Activated CD4-positive, CD25-positive, alpha-beta regulatory T cell (primary cell): ENCODE results near the gene UGGT1.

Source experiments
- DNase-seq, 4 experiments: peaks; one replicate each; lab custom pipeline; 2025; lab: John Stamatoyannopoulos, UW

UGGT1 gene

GRCh38 chr2:128105072-128105471, 14.1 kb downstream of the UGGT1 start:
- no peak for DNase-seq

- DNase-seq, result no peak
These were observed 17.2 kb downstream of the UGGT1 start for GRCh38 chr2:128108166-128108565.

GRCh38 chr2:128109243-128109642, 18.2 kb downstream of the UGGT1 start:
- DNase-seq, result no peak

GRCh38 chr2:128115921-128116623, 25.1 kb downstream of the UGGT1 start:
- no peak for DNase-seq

- DNase-seq, result no peak
These were observed 43.6 kb downstream of the UGGT1 start for GRCh38 chr2:128134573-128134972.

GRCh38 chr2:128137094-128137616, 46.2 kb downstream of the UGGT1 start:
- no peak for DNase-seq

GRCh38 chr2:128139624-128140023, 48.6 kb downstream of the UGGT1 start:
- DNase-seq, result no peak

- no peak for DNase-seq
These were observed 54.7 kb downstream of the UGGT1 start for GRCh38 chr2:128145651-128146050.

GRCh38 chr2:128153786-128154185, 62.8 kb downstream of the UGGT1 start:
- DNase-seq, result no peak

- no peak for DNase-seq
These were observed 63.2 kb downstream of the UGGT1 start for GRCh38 chr2:128154225-128154624.

GRCh38 chr2:128155970-128156369, 65.0 kb downstream of the UGGT1 start:
- no peak for DNase-seq

- DNase-seq, result no peak
These were observed 65.8 kb downstream of the UGGT1 start for GRCh38 chr2:128156812-128157211.

GRCh38 chr2:128157644-128158043, 66.6 kb downstream of the UGGT1 start:
- DNase-seq, result no peak

- DNase-seq, result no peak
These were observed 67.2 kb downstream of the UGGT1 start for GRCh38 chr2:128158176-128158575.

GRCh38 chr2:128159437-128159836, 68.4 kb downstream of the UGGT1 start:
- DNase-seq, result no peak

- no peak for DNase-seq
These were observed 69.7 kb downstream of the UGGT1 start for GRCh38 chr2:128160616-128161275.

GRCh38 chr2:128162266-128162665, 71.3 kb downstream of the UGGT1 start:
- no peak for DNase-seq

GRCh38 chr2:128164311-128164710, 73.3 kb downstream of the UGGT1 start:
- no peak for DNase-seq

- no peak for DNase-seq
These were observed 75.8 kb downstream of the UGGT1 start for GRCh38 chr2:128166746-128167353.

GRCh38 chr2:128169094-128169493, 78.1 kb downstream of the UGGT1 start:
- DNase-seq, result no peak

GRCh38 chr2:128169497-128169896, 78.5 kb downstream of the UGGT1 start:
- DNase-seq, result no peak

GRCh38 chr2:128169933-128170709, 79.1 kb downstream of the UGGT1 start:
- DNase-seq, result no peak
